Activated naive CD4-positive, alpha-beta T cell treated with anti-CD3 and anti-CD28 coated beads, Interleukin-2, amount 10 ng/mL, durations not matched to agents 7 days and 5 days (primary cell): ENCODE results near the gene NKAIN2.

Source experiments
- CTCF ChIA-PET: fragments of 350-600 bp; sonication (Branson Sonifier 250); formaldehyde crosslinking; loops from one replicate; lab custom pipeline; 2021; ENCODE audit warnings: antibody characterized with exemption; lab: Charles Lee
- DNase-seq: peaks from one replicate; pipeline ENCODE4 v3.0.0-alpha.2; 2020
- H3K27ac Mint-ChIP-seq: one replicate; pipeline ENCODE4 v1.8.0; 2021; ENCODE audit warnings: mild to moderate bottlenecking, moderate library complexity, mixed read lengths
- H3K27me3 Mint-ChIP-seq: one replicate; pipeline ENCODE4 v1.8.0; 2021; ENCODE audit warnings: mild to moderate bottlenecking, mixed read lengths
- H3K36me3 Mint-ChIP-seq: one replicate; pipeline ENCODE4 v1.8.0; 2021; ENCODE audit warnings: mixed read lengths
- H3K4me1 Mint-ChIP-seq: one replicate; pipeline ENCODE4 v1.8.0; 2021; ENCODE audit warnings: mixed read lengths
- H3K4me3 Mint-ChIP-seq: one replicate; pipeline ENCODE4 v1.8.0; 2021; ENCODE audit warnings: mild to moderate bottlenecking, moderate library complexity, mixed read lengths
- H3K9me3 Mint-ChIP-seq: one replicate; pipeline ENCODE4 v1.8.0; 2021; ENCODE audit warnings: mixed read lengths

Gene NKAIN2

GRCh38 chr6:123830120-123830519, 26.5 kb downstream of the NKAIN2 start:
- no peaks in the 10 kb centered on the region for H3K27me3 Mint-ChIP-seq
- no peaks in the 10 kb centered on the region for H3K4me1 Mint-ChIP-seq
- no peaks in the 10 kb centered on the region for H3K9me3 Mint-ChIP-seq
- no peak for DNase-seq
- H3K27ac Mint-ChIP-seq: no peak overlapping the region
- no peak overlapping the region for H3K4me3 Mint-ChIP-seq
- CTCF ChIA-PET: no interaction called here
- no peaks in the 10 kb centered on the region for H3K36me3 Mint-ChIP-seq

- Mint-ChIP-seq H3K27me3 (no peaks in the 10 kb centered on the region), H3K4me1 (no peaks in the 10 kb centered on the region), H3K27ac (no peak overlapping the region), H3K4me3 (no peak overlapping the region), H3K9me3 (no peaks in the 10 kb centered on the region), H3K36me3 (no peaks in the 10 kb centered on the region)
- DNase-seq: no peak
- CTCF ChIA-PET: no interaction called here
Observed at GRCh38 chr6:123838505-123839234, 35.0 kb downstream of the NKAIN2 start.

DNA sequence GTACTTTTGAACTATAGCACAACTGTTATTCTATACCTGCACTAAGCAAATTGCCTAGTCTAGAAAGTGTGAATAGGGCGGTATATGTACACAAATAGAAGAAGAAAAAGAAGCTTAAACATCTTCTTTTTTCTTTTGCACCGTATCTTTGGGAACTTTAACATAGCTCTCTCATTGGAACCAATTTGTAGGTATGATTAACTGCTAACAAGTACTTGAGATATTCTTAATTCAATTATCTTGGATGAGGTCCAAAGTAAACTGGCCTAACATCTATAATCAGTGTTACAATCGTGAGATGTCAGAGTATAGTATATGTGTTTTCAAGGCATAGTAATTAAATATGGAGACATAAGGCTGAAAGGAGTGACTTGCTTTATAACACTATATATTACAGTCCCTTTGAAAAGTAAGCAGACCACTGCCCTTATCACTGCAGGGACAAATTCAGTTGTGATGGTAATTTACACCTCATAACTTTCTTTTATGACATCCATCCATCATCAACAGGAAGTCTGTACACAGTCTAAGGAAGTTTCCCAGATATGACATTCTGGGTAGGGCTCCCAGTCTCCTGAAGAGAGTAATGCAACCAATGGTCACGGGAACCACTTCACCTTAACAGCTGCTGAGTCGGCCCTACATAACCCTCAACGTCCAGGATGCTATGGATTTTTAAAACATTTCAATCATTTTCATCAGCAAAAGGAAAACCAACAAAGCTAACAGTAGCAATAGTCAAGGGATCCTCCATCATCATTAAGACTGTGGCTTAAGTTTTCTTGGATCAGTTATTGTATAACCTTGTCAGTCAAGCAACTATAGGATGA, 37.6 kb downstream of the NKAIN2 start:
- CTCF ChIA-PET: no interaction called here

DNA sequence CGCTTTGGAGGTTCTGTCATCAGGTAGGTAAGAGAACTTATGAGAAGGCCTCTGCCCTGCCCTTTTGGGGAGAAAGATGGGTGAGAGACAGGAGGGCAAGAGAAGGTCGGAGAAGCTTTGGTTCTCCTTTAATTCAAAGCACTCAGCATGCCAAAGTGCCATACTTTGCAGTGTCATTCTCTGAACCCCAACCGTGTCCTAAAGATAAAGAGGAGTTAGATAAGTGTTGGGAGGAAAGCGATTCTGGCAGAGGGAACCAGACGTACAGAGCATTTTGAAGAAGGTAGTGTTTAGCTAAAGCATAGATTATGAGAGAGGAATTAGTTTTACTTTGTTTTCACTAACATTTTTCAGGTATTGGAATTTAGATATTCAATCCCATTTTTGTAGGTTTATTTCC, 40.3 kb downstream of the NKAIN2 start:
- Mint-ChIP-seq H3K36me3 (no peaks in the 10 kb centered on the region), H3K9me3 (no peaks in the 10 kb centered on the region), H3K27ac (no peak overlapping the region), H3K27me3 (no peaks in the 10 kb centered on the region), H3K4me3 (no peak overlapping the region), H3K4me1 (no peaks in the 10 kb centered on the region)
- CTCF ChIA-PET: no interaction called here
- DNase-seq: no peak

More for the DNA sequence above, 37.6 kb downstream of the NKAIN2 start:
- H3K27me3 Mint-ChIP-seq: no peaks in the 10 kb centered on the region
- DNase-seq: no peak
- no peak overlapping the region for H3K4me3 Mint-ChIP-seq
- no peak overlapping the region for H3K27ac Mint-ChIP-seq
- H3K4me1 Mint-ChIP-seq: no peaks in the 10 kb centered on the region
- no peaks in the 10 kb centered on the region for H3K36me3 Mint-ChIP-seq
- H3K9me3 Mint-ChIP-seq: no peaks in the 10 kb centered on the region

- no peaks in the 10 kb centered on the region for H3K9me3 Mint-ChIP-seq
- no peak overlapping the region for H3K4me3 Mint-ChIP-seq
- no peaks in the 10 kb centered on the region for H3K27me3 Mint-ChIP-seq
- no peak overlapping the region for H3K27ac Mint-ChIP-seq
- CTCF ChIA-PET: no interaction called here
- DNase-seq: no peak
- no peaks in the 10 kb centered on the region for H3K4me1 Mint-ChIP-seq
- H3K36me3 Mint-ChIP-seq: no peaks in the 10 kb centered on the region
Observed at GRCh38 chr6:123848347-123848746, 44.7 kb downstream of the NKAIN2 start.

- H3K9me3 Mint-ChIP-seq: no peaks in the 10 kb centered on the region
- CTCF ChIA-PET: interaction anchor here (0.7 kb wide), 1 partner anchor 59 kb away, joined by 3 read pairs; no protein-coding TSS in a partner anchor
- H3K27ac Mint-ChIP-seq: no peak overlapping the region
- H3K27me3 Mint-ChIP-seq: no peaks in the 10 kb centered on the region
- no peaks in the 10 kb centered on the region for H3K36me3 Mint-ChIP-seq
- DNase-seq: no peak
- no peaks in the 10 kb centered on the region for H3K4me1 Mint-ChIP-seq
- no peak overlapping the region for H3K4me3 Mint-ChIP-seq
Observed at GRCh38 chr6:123849406-123849805, 45.7 kb downstream of the NKAIN2 start.

DNA sequence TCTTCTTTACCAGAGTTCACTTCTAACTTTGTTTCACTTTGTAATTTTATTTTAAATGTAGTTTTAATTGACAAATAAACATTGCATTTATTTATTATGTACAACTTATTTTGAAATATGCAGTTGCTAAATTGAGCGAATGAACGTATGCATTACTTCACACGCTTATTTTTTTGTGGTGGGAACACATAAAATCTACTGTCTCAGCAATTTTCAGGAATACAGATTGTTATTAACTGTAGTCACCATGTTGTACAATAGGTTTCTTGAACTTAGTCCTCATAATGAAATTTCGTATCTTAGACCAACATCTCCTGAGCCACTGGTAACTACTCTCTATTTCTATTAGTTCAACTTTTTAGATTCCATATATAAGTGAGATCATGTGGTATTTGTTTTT, 46.9 kb downstream of the NKAIN2 start:
- no peaks in the 10 kb centered on the region for H3K27me3 Mint-ChIP-seq
- H3K4me1 Mint-ChIP-seq: no peaks in the 10 kb centered on the region
- DNase-seq: no peak
- CTCF ChIA-PET: no interaction called here
- H3K27ac Mint-ChIP-seq: no peak overlapping the region
- H3K4me3 Mint-ChIP-seq: no peak overlapping the region
- H3K9me3 Mint-ChIP-seq: no peaks in the 10 kb centered on the region
- H3K36me3 Mint-ChIP-seq: no peaks in the 10 kb centered on the region

DNA sequence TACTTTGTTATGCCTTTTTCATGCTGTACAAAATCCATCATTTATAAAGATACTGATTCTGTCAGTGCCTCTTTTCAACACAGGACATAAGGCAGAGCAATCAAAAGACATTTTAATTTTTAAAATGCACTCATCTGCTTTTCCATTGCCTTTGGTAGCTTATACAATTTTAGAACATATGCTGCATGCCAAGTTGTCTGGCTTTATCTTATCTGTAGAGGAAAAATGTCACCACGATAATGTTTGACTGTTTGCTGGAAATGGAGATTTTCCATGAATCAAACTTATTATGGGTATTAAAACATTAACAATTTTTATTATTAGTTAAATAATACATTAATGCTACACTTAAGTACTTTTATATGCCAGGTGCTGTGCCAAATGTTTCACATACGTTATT, 50.5 kb downstream of the NKAIN2 start:
- Mint-ChIP-seq H3K4me3 (no peak overlapping the region), H3K9me3 (no peaks in the 10 kb centered on the region), H3K27me3 (no peaks in the 10 kb centered on the region), H3K36me3 (no peaks in the 10 kb centered on the region), H3K27ac (no peak overlapping the region), H3K4me1 (no peaks in the 10 kb centered on the region)
- DNase-seq: no peak
- CTCF ChIA-PET: no interaction called here

- Mint-ChIP-seq H3K27me3 (no peaks in the 10 kb centered on the region), H3K4me1 (no peaks in the 10 kb centered on the region), H3K27ac (no peak overlapping the region), H3K36me3 (no peaks in the 10 kb centered on the region), H3K9me3 (no peaks in the 10 kb centered on the region), H3K4me3 (no peak overlapping the region)
- CTCF ChIA-PET: no interaction called here
- no peak for DNase-seq
Observed at GRCh38 chr6:123855506-123855905, 51.8 kb downstream of the NKAIN2 start.

- CTCF ChIA-PET: no interaction called here
- Mint-ChIP-seq H3K36me3 (no peaks in the 10 kb centered on the region), H3K27ac (no peak overlapping the region)
Observed at GRCh38 chr6:123859291-123859690, 55.6 kb downstream of the NKAIN2 start.

GRCh38 chr6:123869334-123869733, 65.7 kb downstream of the NKAIN2 start:
- H3K9me3 Mint-ChIP-seq: no peaks in the 10 kb centered on the region
- H3K4me1 Mint-ChIP-seq: no peaks in the 10 kb centered on the region
- CTCF ChIA-PET: no interaction called here
- H3K27ac Mint-ChIP-seq: no peak overlapping the region
- no peak overlapping the region for H3K4me3 Mint-ChIP-seq
- H3K27me3 Mint-ChIP-seq: no peaks in the 10 kb centered on the region
- no peak for DNase-seq
- H3K36me3 Mint-ChIP-seq: no peaks in the 10 kb centered on the region

More at GRCh38 chr6:123859291-123859690, 55.6 kb downstream of the NKAIN2 start:
- DNase-seq: no peak
- Mint-ChIP-seq H3K27me3 (no peaks in the 10 kb centered on the region), H3K4me1 (no peaks in the 10 kb centered on the region), H3K9me3 (peaks cover 2% of the 10 kb centered on the region), H3K4me3 (no peak overlapping the region)

- Mint-ChIP-seq H3K4me3 (no peak overlapping the region), H3K4me1 (no peaks in the 10 kb centered on the region), H3K36me3 (no peaks in the 10 kb centered on the region), H3K27ac (no peak overlapping the region), H3K27me3 (no peaks in the 10 kb centered on the region), H3K9me3 (no peaks in the 10 kb centered on the region)
- CTCF ChIA-PET: no interaction called here
- DNase-seq: no peak
Observed at GRCh38 chr6:123873974-123874373, 70.3 kb downstream of the NKAIN2 start.

DNA sequence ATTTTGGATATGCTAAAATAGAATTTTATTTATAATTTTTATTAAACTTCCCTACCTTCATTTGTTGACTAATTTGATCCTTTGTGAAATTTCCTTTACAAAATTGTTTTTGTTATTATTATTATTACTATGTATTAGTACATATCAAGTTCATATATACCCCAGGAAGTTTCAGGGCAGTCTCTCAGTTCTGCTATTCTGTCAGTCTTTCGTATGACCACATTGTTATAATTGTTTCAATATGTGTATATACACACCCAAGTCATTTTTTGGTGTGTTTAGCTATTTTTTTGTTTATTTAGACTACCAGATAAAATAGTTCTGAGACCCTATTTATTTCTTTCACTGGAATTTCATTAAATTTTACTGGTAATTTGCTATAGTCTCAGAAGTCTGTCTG, 72.1 kb downstream of the NKAIN2 start:
- Mint-ChIP-seq H3K27ac (no peak overlapping the region), H3K4me1 (no peaks in the 10 kb centered on the region), H3K27me3 (no peaks in the 10 kb centered on the region), H3K36me3 (no peaks in the 10 kb centered on the region), H3K4me3 (no peak overlapping the region), H3K9me3 (no peaks in the 10 kb centered on the region)
- CTCF ChIA-PET: no interaction called here
- no peak for DNase-seq

GRCh38 chr6:123879749-123880148, 76.1 kb downstream of the NKAIN2 start:
- Mint-ChIP-seq H3K9me3 (no peaks in the 10 kb centered on the region), H3K27me3 (no peaks in the 10 kb centered on the region), H3K4me3 (no peak overlapping the region), H3K4me1 (no peaks in the 10 kb centered on the region), H3K27ac (no peak overlapping the region), H3K36me3 (no peaks in the 10 kb centered on the region)
- no peak for DNase-seq
- CTCF ChIA-PET: no interaction called here
